NCI-H146 treated with DMSO at 0.1 percent for 48 hours (cell line): ENCODE results near the gene RNF31.

ENCODE experiments used
- DNase-seq: peaks from one replicate; lab custom pipeline; 2025; ENCODE audit not compliant: unreplicated experiment; lab: John Stamatoyannopoulos, UW

The RNF31 gene

DNA sequence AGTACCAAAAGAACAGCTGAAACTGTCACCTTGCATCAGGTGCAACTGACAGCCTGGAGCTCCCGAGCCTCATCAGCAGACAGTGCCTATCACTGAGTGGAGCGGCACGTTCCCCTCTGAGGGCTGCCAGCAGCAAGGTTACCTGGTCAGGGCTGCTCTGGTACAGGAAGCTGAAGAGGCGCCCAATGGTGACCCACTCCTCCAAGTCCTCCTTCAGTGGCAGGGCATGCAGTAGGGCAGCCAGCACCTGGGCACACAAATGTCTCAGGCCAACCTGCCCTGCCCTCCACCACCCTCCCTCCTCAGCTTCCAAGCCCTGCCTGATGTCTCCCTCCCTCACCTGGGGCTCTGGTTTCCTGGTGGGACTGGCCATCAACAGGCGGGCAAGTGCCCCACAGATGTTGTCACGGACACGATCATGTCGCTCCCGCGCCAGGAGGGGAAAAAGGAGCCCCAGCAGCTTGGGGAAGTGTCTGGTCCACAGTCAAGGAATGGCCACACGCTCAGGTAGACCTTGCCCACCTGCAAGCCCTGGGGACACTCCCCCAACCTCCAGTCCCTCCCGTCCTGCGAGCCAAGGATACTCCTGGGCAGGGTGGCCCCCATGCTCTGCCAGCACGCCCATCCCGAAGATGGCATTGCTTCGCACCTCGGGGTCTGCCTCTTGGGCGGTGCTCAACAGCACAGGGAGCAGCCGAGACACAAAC lies 34.2 kb downstream of the RNF31 start:
- DNase-seq, result no peak

DNA sequence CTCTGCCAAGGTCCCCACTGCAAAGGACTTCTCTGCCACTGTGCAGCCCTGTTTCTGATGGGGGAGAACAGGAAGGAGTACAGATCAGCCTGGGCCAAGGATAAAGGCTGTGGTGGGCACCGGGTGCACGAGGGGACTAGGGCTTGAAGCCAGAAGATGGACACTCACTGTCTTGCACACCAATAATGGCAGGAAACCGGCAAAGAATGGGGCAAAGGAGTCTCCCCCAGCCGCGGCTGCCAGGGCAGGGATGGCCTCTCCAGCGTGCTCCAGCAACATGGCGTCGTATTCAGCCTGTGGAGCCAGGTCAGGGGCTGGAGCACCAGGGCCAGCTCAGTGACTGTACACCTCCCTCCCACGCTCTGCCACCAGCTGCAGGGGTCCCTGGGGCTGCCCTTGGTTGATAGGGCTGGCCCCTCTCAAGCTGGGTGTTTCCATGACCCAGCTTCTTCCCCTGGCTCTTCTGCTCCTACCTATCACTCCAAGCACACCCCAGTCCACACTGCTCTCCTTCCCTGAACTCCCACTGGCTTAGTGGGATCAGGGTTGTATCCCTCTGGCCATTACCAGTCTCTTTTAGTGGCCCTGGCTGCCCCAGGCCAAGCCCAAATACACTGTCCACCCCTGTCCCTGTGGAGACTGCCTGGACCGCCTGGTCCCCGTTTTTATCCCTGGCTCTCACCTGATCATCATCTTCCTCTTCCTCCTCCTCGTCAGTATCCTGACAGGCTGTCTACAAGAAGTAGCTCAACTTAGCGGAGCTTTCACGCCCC lies 35.0 kb downstream of the RNF31 start:
- no peak for DNase-seq

DNA sequence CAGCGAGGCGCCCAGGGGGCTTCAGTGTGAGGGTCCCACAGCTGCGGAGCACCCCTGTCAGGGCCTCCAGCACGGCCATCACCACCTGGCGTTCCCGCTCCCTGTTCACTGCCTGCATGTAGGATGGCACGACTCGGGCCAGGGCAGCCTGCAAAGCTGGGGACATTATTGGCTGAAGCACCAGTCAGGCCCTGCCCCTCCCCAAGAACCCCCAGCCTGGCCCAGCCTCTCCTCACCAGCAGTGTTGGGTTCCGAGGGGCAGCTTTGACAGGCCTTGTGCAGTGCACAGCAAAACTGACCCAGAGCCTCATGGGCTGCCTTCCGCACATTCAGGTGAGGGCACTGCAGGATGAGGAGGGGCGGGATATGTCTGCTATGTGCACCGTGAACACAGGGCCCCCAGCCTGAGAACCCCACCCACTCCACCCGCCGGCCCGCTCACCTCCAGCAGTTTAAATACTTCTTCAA lies 35.8 kb downstream of the RNF31 start:
- DNase-seq, result no peak

DNA sequence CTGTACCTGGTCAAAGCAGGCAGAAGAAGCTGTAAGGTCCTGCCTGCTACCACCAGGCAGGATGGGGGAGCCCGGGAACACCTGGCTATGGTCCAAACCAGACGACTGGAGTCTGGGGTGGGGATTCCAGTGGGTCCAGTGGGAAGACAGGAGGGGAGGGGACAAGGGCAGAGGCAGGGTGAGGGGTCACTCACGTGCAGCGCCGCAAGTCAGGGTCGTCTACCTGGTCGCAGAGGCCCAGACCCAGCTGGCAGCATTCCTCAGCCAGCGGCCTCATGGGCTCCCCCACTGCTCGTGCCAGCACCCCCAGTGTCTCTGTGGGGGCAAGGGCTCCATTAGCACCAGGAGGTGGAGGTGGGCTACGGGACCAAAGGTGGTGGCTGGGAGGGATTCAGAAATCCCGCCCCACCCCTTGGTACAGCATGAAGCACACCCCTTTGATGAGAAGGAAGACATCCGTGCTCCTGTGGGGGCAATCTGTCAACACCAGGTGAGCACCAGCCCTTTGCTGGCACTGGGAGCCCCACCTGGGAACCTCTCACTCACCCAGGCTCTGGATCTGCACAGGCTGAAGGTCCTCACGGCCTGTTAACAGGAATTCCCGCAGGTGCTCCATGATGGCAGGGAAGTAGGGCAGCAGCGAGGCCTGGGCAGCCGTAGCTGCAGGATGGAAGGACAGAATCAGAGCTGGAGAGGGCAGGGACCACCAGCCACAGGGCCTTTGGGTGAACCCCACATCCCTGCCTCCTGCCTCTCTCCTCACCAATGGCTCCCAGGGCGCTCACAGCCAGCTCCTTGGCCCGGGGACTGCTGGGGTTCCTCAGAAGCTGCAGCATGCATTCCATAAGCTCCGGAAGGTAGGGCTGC lies 37.0 kb downstream of the RNF31 start:
- DNase-seq, result no peak

DNA sequence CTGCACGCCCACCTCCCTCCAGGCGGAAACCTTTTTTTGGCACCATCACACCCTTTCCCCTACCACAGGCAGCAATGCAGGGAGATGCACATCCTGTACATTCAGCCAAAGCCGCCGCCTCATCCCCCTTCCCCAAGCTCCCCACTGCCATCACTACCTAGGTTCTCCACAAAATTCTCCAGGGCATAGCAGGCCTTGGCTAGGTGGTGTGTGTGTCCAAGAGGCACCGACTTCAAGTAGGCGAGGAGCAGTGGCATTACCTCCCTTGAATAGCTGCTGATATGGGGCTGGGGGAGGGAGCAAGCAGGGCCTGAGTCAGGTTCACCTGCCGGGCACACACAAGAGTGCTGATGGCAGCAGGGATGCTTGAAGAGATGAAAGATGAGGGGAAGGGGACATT lies 37.7 kb downstream of the RNF31 start:
- no peak for DNase-seq

DNA sequence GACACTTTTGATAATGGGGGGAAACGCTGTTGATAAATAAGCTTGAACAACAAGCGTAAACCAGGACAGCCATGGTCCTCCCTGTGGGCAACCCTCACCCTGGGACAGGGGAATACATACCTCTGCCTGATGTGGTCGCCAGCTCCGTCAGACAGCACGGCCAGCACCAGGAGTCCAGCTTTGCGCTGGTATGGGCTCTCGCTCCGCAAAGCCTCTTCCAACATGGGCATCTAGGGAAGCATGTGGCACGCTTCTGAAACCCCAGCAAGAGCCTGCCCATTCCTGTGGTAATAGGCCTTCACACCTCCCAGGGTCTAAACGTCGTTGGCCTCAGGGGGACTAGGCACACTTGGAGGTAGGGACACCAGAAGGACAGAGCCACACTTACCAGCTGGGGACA lies 38.4 kb downstream of the RNF31 start:
- DNase-seq, result no peak

DNA sequence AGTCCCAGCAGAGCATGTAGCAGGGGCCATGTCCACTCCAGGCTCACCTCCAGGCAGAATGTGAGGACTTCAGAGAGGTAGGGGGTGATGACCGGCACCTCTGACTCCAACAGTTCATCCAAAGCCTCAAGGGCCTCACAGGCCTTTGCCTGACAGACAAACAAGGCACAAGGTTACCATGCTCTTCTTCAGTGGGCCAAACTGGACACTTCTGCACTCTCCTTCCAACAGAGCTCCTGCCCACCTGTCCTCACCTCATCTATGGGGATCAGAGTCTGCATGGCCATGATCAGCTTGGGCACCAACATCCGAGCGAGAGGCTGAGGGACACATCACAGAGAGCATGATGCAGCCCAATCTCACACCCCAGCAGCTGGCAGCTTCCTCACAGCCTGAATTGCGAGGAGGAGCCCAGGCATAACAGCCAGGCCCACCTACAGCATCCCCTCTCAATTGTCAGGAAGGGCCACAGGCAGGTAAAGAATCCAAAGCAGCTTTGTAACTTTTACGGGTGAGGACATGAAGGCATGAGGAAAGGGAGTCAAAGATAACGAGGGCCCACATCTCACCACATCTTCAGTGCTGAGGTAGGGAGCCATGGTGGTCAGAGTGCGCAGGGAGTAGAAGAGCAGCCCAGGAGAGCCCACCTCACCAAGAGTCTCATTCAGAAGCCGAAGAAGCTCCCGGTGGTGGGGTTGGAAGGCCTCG lies 39.7 kb downstream of the RNF31 start:
- no peak for DNase-seq

DNA sequence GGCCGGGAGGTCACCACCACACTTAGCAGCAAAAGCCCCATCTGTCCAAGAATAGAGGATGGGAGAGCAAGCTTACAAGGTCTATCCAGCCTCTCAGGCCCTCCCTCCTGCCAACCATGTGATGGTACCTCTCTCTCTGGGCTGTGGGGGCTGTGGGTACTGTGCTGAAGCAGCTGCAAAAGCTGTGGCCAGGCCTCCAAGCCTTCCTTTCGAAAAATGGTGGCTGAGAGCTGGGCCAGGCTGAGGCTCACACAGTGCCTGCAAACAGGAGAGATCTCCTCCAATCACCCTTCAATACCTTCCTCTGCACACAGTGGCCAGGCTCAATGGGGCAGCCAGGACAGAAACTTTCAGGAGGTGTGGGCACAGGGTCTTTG lies 40.2 kb downstream of the RNF31 start:
- no peak for DNase-seq

DNA sequence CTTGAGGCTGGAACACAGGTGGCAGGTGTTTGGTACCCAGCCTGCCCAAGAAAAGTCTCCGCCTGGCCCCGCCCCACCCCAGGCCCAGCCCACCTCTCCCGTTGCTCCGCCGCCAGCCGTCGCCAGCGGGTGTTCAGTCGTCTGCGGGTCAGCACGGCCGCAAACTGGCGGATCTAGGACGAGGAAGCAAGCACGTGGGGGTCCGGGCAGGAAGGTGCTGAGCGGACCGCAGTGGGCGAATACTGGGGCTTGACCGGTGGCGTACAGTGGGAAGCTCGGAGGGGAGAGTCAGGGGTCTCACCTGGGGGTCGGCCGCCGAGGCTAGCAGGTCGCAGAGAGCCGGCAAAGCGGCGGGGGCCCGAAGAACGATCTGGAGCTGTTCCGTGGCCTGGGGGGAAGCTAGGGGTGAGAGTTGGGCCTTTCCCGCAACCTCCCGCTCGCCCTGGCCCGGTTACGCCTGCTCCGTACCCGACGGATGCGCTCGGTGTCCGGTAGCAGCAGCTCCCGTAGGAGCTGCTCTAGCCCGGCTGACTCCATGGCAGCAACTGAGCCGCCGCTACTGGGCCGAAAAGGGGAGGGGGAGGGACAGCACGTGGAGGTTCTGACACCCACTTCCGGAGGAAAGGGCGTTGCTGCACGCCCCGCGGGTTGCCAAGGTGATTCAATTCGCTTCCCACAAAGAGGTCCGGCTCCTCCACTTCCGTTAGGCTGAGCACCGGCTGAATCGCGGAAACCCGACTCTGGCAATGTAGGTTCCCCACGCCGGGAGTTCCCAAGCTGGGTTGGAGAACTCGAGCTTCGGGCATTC lies 41.2 kb downstream of the RNF31 start, which contains the start of gene IPO4:
IPO4 (minus strand) TSS at position 566 of the 808 bp plus-strand sequence; CDS start at position 537, 29 bp downstream.
- peak; percentile 92 for DNase-seq

DNA sequence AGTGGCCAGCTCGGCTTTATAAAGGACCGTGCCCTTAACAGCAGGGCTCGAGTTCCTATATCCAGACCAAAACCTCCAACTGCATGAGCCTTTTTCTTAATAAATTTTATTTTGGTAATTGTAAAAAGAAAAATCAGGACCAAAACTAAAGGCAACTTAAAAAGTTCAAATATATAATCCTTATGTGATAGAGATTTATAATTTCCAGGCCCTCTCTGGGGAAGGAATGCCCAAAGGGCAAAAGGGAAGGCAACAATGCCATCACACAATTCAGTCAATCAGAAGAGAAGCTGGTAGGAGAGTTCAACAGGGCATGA lies 41.7 kb downstream of the RNF31 start:
- DNase-seq, result no peak

DNA sequence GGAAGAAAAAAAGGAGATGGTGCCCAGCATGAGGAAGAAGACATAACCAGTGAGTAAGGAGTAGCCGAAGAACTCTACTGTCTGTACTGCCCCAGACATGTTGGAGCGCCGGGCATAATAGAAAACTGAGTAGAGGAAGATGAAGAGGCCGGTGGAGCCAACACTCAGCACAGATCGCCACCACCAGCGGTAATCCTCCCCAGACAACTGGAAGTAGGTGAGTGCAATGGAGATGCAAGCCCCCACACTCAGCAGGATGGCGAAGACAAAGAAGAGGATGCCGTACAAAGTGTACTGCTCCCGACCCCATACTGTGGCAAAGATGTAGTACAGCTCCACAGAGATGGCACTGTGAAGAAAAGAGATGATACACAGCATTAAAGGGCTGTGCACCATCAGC lies 42.2 kb downstream of the RNF31 start:
- DNase-seq, result no peak

DNA sequence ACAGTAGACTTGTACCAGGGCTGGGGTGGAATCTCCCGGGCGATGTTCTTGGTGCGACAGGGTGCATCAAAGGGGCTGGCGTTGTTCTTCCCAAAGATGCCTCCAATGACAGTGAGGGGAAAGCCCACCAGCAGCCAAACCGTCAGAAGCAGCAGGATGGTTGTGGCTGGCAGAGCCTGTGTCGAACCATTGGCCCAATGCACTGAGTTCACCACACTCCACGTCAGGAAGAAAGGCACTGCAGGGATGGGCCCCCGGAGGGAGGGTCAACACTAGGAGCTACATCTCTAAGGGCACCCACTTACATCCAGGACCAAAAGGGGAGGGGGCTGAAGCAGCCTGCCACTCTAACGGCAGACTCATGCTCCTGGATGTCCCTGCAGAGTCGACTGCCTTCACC lies 43.1 kb downstream of the RNF31 start:
- DNase-seq, result no peak

DNA sequence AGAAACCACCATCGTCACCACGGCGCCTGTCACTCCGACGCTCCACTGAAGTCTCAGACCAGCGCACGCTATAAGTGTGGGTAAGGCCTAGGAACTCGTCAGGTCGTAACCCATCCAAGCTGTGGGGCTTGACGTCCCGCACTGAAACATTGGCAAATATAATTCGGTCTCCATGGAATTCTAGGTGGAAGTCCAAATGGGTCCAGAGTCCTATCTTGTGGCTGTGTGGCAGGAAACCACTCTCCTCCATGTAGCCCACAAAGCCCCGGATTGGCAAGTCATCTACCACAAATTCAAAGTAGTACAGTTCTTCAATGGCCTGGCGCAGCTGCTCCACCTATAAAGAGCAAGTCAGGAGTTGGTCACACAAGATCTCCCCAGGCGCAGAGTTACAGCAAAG lies 45.6 kb downstream of the RNF31 start:
- DNase-seq, result no peak

DNA sequence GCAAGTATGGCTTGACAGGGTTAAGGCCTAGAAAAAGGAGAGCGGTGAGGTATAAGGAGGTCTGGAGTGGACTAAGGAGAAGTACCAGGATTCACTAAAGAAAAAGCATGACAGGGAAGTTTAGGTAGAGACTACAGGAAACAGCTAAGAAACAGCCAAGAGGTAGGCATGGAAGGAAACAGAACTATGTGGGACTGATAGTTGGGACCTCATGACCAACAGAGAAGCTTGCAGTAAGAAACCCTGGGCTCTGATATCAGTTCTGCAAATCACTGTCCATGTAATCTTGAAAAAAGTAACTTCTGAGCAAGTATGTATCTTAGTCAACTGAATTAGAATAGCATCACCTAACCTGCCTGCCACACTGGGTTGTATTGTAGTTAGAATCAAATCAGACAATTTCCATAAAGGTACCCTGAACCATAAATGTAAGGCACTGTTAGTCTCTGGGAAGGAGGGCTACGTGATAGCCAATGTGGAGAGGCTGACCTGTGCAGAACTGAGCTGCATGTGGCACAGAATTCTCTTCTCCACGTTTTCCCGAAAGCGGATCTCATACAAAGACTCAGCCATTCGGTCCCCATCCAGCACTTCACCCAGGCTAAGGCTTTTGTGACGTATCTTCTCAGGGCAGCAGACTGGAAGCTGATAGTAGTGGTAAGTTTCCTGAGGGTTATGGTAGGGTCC lies 47.0 kb downstream of the RNF31 start:
- DNase-seq, result no peak

DNA sequence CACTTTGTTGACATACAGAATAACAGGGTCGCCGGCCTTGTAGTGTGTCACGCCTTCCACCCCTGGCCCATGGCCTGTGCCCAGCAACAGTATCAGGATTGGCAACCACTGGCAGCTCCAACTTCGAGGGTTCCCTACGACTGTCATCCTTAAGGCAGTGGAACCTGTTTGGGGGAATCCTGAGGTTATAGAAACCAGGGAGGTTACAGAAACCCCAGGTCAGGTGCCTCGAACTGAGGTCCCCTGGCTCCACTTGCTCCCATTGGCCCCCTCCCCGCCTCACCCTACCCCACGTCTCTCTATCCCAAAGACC lies 47.5 kb downstream of the RNF31 start:
- DNase-seq, result no peak

DNA sequence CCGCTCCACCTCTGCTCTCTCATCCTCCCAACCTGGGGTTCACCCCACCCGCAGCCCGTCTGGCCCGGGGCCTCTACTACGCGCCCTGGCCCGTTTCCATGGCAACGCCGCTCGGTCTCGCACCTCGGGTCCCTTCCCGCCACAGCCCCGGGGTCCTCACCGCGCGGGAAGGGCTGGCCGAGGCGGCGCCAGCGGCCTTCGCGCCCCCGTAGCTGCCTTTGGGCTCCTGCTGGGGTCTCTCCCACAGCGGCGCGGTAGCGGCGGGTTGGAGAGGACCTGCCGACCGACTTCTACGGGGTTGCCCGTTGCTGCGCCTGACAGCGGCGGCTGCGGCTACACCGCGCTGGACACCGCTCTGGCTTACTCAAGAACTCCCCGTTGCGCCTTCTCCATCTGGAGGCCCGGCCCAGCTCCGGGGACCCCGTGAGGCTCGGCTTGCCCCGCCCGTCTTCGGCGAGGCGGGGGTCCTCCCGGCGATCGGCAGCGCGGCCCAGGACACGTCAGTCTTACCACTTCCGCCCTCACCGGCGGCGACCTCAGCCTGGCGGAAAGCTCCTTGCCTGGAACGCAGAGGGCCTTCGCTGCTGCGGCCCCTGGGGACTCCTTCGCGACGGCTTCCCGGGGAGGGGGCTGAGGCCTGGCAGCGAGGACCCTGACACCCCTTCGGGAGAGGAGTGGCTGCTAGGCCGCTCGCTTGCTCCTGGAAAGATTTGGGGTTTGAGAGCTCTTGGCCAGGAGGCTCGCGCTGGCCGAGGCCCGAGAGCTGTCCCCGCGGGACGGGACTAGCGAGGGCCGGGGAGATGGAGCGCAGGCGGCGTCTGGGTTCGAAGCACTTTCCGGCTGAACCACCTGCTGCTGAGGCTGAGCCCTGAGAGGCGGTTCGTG lies 48.1 kb downstream of the RNF31 start, which contains the start of gene TM9SF1:
TM9SF1 (minus strand) TSS at position 256 of the 885 bp plus-strand sequence. CDS start 422 bp downstream, outside the sequence.
- peak; percentile 61 for DNase-seq

DNA sequence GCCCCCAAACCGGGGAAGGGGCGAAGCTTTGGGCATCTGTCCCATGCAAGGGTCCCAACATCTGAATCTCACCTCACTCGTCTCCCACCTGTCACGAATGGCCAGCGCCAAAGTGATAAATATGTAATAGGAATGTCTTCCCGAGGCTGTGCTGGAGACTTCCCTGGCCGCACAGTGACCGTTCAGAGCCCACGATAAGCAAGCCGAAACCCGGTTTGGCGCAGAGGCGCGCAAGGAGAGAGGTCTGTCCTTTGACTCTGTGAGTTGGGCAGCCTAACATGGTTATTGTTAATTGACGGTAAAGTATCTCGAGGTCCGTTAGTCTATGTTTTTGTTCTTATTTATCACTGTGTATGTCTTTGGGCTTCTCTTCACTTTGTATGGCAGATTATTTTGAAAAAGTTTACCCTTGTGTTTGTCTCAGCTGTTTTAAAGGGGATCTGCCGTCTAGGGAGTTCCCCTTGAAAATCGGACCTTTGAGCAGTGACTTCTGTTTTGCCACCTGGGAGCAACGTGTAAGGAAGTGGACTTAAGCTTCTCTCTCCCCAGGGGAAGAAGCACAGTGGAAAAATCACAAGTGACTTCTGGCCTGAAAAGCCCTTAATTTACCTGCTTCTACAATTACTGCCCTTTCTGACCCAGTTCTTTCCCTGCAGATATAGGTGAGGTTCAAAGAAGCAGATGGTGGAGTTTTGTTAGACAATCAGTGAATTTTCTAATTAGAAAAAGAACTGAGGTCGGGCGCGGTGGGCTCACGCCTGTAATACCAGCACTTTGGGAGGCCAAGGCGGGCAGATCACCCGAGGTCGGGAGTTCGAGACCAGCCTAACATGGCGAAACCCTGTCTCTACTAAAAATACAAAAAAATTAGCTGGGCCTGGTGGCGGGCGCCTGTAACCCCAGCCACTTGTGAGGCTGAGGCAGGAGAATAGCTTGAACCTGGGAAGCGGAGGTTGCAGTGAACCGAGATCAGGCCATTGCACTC lies 49.1 kb downstream of the RNF31 start:
- no peak for DNase-seq

DNA sequence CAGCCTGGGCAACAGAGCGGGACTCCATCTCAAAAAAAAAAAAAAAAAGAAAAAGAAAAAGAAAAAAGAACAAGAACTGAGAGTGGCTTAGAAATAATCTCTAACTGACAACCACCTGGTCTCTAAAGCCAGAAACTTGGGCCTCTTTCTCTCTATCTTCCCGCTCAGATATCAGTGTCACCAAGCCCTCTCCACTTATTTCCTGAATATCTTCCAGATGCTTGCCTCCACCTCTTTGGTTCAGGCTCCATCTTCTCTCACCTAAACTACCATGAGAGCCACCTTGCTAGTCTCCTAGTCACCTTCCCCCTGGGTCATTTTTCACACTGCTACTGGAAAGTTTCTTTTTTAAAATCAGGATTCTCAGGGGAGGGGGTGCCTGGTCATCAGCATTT lies 49.8 kb downstream of the RNF31 start:
- DNase-seq, result no peak
